ENCODE measurements around the gene ABR. TPM values are rescaled to one million over a fixed set of nuclear protein-coding genes. Genes with fewer than 3 reads are reported as not detected.
"Not testable (repeated sequence)": the region's sequence is repeated elsewhere in the genome, so short reads cannot be mapped to it uniquely, and the experiment has no call there.

ABR gene
- total and polyA plus RNA-seq, 4 donors, result 2.7 to 12.9 (median 6.8) TPM

DNA sequence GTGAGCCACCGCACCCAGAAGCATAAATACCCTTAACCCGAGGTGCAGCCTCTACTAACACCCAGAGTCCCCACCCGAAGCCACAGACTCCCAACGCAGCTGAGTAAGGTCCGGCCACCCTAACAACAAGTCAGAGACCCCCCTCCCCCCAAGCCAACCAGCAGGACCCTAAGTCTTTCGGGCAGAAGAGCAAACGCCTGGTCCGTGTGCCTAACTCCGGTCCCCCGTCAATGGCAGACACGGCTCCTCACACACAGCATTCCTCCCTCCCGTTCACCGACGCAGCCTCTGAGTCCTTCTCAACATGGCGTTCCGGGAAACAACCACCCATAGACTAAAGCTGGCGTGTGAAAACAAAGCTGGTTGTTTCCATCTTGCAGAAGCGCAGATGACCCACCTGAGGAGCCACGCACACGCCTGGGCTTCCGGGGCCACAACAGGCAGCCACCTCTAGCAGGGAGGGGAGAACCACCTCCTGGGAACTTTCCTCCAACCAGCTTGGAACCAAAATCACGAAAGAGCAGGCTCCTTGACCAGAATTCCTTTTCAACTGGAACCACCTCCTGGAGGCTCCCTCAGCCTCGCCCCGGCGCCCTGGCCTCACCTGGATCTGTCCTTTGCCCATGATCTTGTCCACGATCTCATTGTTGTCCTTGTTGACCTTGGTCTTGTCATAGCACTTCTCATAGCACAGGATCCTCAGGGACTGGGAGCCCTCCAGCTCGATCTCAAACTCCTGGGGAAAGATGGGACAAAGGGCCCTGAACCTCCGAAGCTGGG, 130.1 kb downstream of the ABR start (continued):
- TF ChIP-seq, protein P1, sequence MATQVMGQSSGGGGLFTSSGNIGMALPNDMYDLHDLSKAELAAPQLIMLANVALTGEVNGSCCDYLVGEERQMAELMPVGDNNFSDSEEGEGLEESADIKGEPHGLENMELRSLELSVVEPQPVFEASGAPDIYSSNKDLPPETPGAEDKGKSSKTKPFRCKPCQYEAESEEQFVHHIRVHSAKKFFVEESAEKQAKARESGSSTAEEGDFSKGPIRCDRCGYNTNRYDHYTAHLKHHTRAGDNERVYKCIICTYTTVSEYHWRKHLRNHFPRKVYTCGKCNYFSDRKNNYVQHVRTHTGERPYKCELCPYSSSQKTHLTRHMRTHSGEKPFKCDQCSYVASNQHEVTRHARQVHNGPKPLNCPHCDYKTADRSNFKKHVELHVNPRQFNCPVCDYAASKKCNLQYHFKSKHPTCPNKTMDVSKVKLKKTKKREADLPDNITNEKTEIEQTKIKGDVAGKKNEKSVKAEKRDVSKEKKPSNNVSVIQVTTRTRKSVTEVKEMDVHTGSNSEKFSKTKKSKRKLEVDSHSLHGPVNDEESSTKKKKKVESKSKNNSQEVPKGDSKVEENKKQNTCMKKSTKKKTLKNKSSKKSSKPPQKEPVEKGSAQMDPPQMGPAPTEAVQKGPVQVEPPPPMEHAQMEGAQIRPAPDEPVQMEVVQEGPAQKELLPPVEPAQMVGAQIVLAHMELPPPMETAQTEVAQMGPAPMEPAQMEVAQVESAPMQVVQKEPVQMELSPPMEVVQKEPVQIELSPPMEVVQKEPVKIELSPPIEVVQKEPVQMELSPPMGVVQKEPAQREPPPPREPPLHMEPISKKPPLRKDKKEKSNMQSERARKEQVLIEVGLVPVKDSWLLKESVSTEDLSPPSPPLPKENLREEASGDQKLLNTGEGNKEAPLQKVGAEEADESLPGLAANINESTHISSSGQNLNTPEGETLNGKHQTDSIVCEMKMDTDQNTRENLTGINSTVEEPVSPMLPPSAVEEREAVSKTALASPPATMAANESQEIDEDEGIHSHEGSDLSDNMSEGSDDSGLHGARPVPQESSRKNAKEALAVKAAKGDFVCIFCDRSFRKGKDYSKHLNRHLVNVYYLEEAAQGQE (IDR thresholded peaks at IDR 0.05), result no peak
- TF ChIP-seq GABPA (IDR thresholded peaks at IDR 0.05 in 1 of 2, conservative IDR thresholded peaks at IDR 0.05 in 1 of 2) (no peak), FOXA1 (IDR thresholded peaks at IDR 0.05) (no peak), TAF1 (conservative IDR thresholded peaks at IDR 0.05) (no peak), NR2F2 (IDR thresholded peaks at IDR 0.05) (no peak)
- TF ChIP-seq, protein P2, sequence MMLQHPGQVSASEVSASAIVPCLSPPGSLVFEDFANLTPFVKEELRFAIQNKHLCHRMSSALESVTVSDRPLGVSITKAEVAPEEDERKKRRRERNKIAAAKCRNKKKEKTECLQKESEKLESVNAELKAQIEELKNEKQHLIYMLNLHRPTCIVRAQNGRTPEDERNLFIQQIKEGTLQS (IDR thresholded peaks at IDR 0.05), result no peak

DNA sequence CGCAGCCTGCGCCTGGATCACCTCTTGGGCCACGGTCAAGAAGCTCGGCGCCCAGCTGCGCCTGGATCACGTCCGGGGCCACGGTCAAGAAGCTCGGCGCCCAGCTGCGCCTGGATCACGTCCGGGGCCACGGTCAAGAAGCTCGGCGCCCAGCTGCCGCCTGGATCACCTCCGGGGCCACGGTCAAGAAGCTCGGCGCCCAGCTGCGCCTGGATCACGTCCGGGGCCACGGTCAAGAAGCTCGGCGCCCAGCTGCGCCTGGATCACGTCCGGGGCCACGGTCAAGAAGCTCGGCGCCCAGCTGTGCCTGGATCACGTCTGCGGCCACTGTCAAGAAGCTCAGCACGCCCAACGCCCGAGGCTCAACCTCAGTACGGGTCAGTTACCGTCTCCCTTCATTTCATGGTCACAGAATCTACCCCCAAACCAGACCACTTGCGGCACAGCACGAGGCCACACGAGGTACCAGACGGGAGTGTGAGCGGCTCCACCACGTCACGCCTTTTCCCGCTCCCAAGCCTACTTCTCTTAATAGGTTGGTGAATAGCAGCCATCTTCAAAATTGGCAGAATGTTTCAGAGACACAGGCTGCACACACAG, 131.2 kb downstream of the ABR start:
- H3K4me1 ChIP-seq (ENCODE audit: control insufficient read depth in 4 of 4, insufficient read depth in 4 of 4, low read length in 3 of 4); H3K36me3 ChIP-seq (ENCODE audit: control insufficient read depth in 4 of 4, insufficient read depth in 3 of 4, low read depth in 1 of 4, low read length in 3 of 4); DNase-seq (ENCODE audit: low spot score); H3K9ac ChIP-seq (ENCODE audit: low read depth in 1 of 2, low read length in 2 of 2); H3K27ac ChIP-seq (ENCODE audit: low read depth in 1 of 2, low read length in 2 of 2); H3K27me3 ChIP-seq (ENCODE audit: control insufficient read depth in 4 of 4, insufficient read depth in 4 of 4, low read length in 3 of 4); H3K4me3 ChIP-seq (ENCODE audit: low read depth in 1 of 3, low read length in 3 of 3); H3K9me3 ChIP-seq (ENCODE audit: control insufficient read depth in 4 of 4, low read length in 3 of 4): not testable (repeated sequence)
- WGBS, result 95% methylated on average over 49 of the region's 49 CpGs

DNA sequence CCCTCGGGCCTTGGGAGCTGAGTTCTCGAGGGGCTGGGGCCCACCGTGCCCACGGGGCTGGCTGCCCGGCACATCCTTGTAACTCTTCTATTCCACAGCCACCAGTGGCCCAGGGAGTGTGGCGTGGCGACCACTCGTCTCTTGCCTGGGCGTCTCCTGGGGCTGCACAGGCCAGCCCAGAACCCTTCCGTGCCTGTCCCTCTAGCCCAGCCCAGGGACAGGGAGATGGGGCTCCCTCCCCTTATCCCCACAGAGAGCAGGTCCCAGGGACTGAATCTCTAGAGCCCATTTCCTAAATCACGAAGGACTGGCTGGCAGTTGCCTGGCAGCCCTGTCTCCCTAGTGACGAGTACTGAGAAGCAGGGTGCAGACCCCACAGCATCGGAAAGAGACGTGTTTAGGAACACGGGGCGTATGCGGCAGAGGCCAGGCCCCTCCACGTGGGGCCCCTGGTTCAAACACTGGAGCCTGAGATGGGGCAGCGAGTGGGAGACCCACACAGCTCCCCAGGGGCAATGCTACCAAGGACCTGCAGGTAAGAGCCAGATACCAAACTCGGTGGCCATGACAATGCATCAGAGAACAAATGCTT, 131.8 kb downstream of the ABR start:
- Histone ChIP-seq H3K27me3 (ENCODE audit: control insufficient read depth in 4 of 4, insufficient read depth in 4 of 4, low read length in 3 of 4) (no peaks in the 10 kb centered on the region), H3K27ac (ENCODE audit: low read depth in 1 of 2, low read length in 2 of 2) (no peak overlapping the region), H3K36me3 (ENCODE audit: control insufficient read depth in 4 of 4, insufficient read depth in 3 of 4, low read depth in 1 of 4, low read length in 3 of 4) (peaks cover 0 to 3% (median 0%) of the 10 kb centered on the region in 4 donors), H3K9ac (ENCODE audit: low read depth in 1 of 2, low read length in 2 of 2) (no peak overlapping the region), H3K4me1 (ENCODE audit: control insufficient read depth in 4 of 4, insufficient read depth in 4 of 4, low read length in 3 of 4) (no peaks in the 10 kb centered on the region), H3K4me3 (ENCODE audit: low read depth in 1 of 3, low read length in 3 of 3) (no peak overlapping the region), H3K9me3 (ENCODE audit: control insufficient read depth in 4 of 4, low read length in 3 of 4) (no peaks in the 10 kb centered on the region)
- no peak for TF ChIP-seq TAF1 (conservative IDR thresholded peaks at IDR 0.05)
- TF ChIP-seq HNF4G (IDR thresholded peaks at IDR 0.05), result no peak
- no peak for TF ChIP-seq JUND (IDR thresholded peaks at IDR 0.05)
- TF ChIP-seq RXRA (IDR thresholded peaks at IDR 0.05), result no peak
- no peak for DNase-seq (ENCODE audit: low spot score)
- WGBS, result 85% methylated on average over 20 of the region's 20 CpGs

Measured in liver (tissue), 9 donors.